Fibroblast of lung (primary cell): ENCODE data around the gene CFAP57. TPM values are rescaled to one million over a fixed set of nuclear protein-coding genes. Genes with fewer than 3 reads are reported as not detected.

Experiments used
- DNase-seq, 2 donors: peaks; one replicate each; pipeline versions ENCODE4 v3.0.0 to v3.0.0-alpha.2; 2010; ENCODE audit warnings: low read depth in 2 of 2
- H2AFZ ChIP-seq: 2 replicates; pipeline ENCODE4 v1.5.1; 2012; ENCODE audit warnings: low read length, control low read depth, inconsistent platforms
- H3K27ac ChIP-seq: 2 replicates; pipeline ENCODE4 v1.5.1; 2011; ENCODE audit warnings: low read length, control low read depth; ENCODE audit not compliant: insufficient read depth
- H3K27me3 ChIP-seq: 2 replicates; pipeline ENCODE4 v1.5.1; 2011; ENCODE audit warnings: mild to moderate bottlenecking, low read length; ENCODE audit not compliant: control insufficient read depth, insufficient read depth
- H3K36me3 ChIP-seq: 2 replicates; pipeline ENCODE4 v1.5.1; 2011; ENCODE audit warnings: low read length; ENCODE audit not compliant: control insufficient read depth, insufficient read depth
- H3K4me1 ChIP-seq: 2 replicates; pipeline ENCODE4 v1.5.1; 2011; ENCODE audit warnings: low read length; ENCODE audit not compliant: control insufficient read depth, insufficient read depth; ENCODE audit errors: extremely low read depth
- H3K4me2 ChIP-seq: 2 replicates; pipeline ENCODE4 v1.5.1; 2011; ENCODE audit warnings: low read length, control low read depth; ENCODE audit not compliant: insufficient read depth; ENCODE audit errors: extremely low read depth
- H3K4me3 ChIP-seq, 4 experiments: fragments of 200-600 bp in 1 of 4; sonication (generic) in 1 of 4; replicated peaks in 1 of 4; 2 replicates each; pipeline ENCODE4 v1.5.1; 2011 to 2016; ENCODE audit warnings: low read length in 4 of 4, low read depth in 3 of 4, mild to moderate bottlenecking in 3 of 4, control low read depth in 2 of 4, inconsistent platforms in 1 of 4, mixed read lengths in 1 of 4; ENCODE audit not compliant: insufficient read depth in 1 of 4; ENCODE audit errors: control extremely low read depth in 1 of 4
- H3K79me2 ChIP-seq: 2 replicates; pipeline ENCODE4 v1.5.1; 2012; ENCODE audit warnings: mild to moderate bottlenecking, low read length, inconsistent platforms; ENCODE audit not compliant: control insufficient read depth, insufficient read depth
- H3K9ac ChIP-seq: 2 replicates; pipeline ENCODE4 v1.5.1; 2011; ENCODE audit warnings: mild to moderate bottlenecking, low read length, control low read depth; ENCODE audit not compliant: insufficient read depth
- H3K9me3 ChIP-seq: 2 replicates; pipeline ENCODE4 v1.5.1; 2012; ENCODE audit warnings: low read depth, low read length; ENCODE audit not compliant: control insufficient read depth, insufficient read depth
- H4K20me1 ChIP-seq: 2 replicates; pipeline ENCODE4 v1.5.1; 2011; ENCODE audit warnings: low read length; ENCODE audit not compliant: control insufficient read depth, insufficient read depth; ENCODE audit errors: extremely low read depth
- CTCF ChIP-seq, 2 donors: IDR thresholded peaks in 1 of 2; conservative IDR thresholded peaks in 1 of 2; 1 replicate in 1 of 2; 2 replicates in 1 of 2; pipeline ENCODE4 v1.5.1; 2011 to 2012; ENCODE audit warnings: low read length in 2 of 2, control low read depth in 1 of 2, inconsistent platforms in 1 of 2, low read depth in 1 of 2, mild to moderate bottlenecking in 1 of 2
- EZH2 ChIP-seq: IDR thresholded peaks from 2 replicates; pipeline ENCODE4 v1.5.1; 2012; ENCODE audit warnings: low read length, control low read depth, mild to moderate bottlenecking; ENCODE audit errors: missing control alignments
- polyA plus RNA-seq, 2 donors: library from polyadenylated mRNA; depleted of rRNA in 1 of 2; stranded (reverse) in 1 of 2; unstranded in 1 of 2; fragments of >200 nt; gene quantifications; 2 replicates each; pipeline ENCODE4 v1.2.1, GENCODE V29; 2011 to 2012; ENCODE audit warnings: missing spikeins in 1 of 2
- total RNA-seq: library from RNA; depleted of rRNA; stranded (reverse); fragments of >200 nt; gene quantifications from 2 replicates; pipeline ENCODE4 v1.2.1, GENCODE V29; 2014

CFAP57 gene
- total and polyA plus RNA-seq, 2 donors (not counting 1 experiment from before 2014, with no cell fraction given) = 0.17 to 0.22 TPM

GRCh38 chr1:43267818-43268425 is 95.8 kb downstream of the CFAP57 start:
- TF ChIP-seq EZH2 (no peak), CTCF (conservative IDR thresholded peaks at IDR 0.05 in 1 of 2, IDR thresholded peaks at IDR 0.05 in 1 of 2; ENCODE audit: low read depth in 1 of 2, low read length in 2 of 2) (no peak)
- DNase-seq = no peak
- Histone ChIP-seq H3K36me3 (no peaks in the 10 kb centered on the region), H3K4me3 (no peak overlapping the region), H3K27me3 (peaks cover 11% of the 10 kb centered on the region), H2AFZ (no peak overlapping the region), H3K27ac (no peak overlapping the region), H3K79me2 (no peaks in the 10 kb centered on the region), H3K4me2 (no peak overlapping the region), H3K4me1 (no peaks in the 10 kb centered on the region), H3K9ac (no peak overlapping the region), H3K9me3 (no peaks in the 10 kb centered on the region), H4K20me1 (no peaks in the 10 kb centered on the region)

DNA sequence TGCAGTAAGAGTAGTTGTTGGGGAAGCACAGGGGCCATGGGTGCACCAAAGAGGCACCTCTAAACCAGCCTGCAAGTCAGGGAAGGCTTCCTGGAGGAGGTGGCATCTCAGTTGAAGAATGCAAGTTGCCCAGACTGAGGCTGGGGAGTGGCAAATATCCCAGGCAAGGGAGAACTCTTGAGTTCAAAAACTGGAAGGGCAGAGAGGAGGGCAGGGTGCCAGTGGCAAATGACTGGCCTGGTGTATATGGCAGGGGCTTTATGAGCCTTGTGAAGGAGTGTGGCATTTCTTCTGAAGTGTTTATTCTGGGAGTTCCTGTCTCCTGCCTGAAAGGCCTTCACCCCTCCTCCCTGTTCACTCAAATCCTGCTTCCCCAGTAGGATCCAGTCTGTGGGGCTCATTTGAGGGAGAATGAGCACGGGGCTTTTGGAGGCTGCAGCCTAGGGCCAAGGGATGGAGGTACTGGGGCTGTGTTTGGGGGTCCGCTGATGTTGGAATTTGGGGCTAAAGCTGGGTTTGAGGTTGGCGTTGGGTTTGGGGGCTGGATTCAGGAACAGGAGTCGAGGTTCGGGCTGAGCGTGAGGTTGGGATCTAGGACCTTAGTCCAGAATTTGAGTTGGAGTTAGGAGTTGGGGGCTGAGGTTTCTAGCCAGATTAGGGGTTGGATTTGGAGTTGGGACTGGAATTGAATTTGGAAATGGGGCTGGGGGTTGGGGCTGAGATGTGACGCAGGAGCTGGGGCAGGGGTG is 97.7 kb downstream of the CFAP57 start, which contains the start of gene TMEM125:
TMEM125 (plus strand) TSS at position 357 of the 749 bp plus-strand sequence. CDS start 2,740 bp downstream, outside the sequence.
- Histone ChIP-seq H3K4me1 (no peaks in the 10 kb centered on the region), H3K27ac (no peak within 1 kb of the TSS), H4K20me1 (no peaks in the 10 kb centered on the region), H3K4me3 (no peak within 1 kb of the TSS), H3K27me3 (peaks cover 11% of the 10 kb centered on the region), H3K4me2 (no peak within 1 kb of the TSS), H2AFZ (no peak within 1 kb of the TSS), H3K36me3 (no peaks in the 10 kb centered on the region), H3K9ac (no peak within 1 kb of the TSS), H3K9me3 (no peaks in the 10 kb centered on the region), H3K79me2 (no peaks in the 10 kb centered on the region)
- TF ChIP-seq CTCF (conservative IDR thresholded peaks at IDR 0.05 in 1 of 2, IDR thresholded peaks at IDR 0.05 in 1 of 2; ENCODE audit: low read depth in 1 of 2, low read length in 2 of 2) (no peak), EZH2 (no peak)
- no peak for DNase-seq

DNA sequence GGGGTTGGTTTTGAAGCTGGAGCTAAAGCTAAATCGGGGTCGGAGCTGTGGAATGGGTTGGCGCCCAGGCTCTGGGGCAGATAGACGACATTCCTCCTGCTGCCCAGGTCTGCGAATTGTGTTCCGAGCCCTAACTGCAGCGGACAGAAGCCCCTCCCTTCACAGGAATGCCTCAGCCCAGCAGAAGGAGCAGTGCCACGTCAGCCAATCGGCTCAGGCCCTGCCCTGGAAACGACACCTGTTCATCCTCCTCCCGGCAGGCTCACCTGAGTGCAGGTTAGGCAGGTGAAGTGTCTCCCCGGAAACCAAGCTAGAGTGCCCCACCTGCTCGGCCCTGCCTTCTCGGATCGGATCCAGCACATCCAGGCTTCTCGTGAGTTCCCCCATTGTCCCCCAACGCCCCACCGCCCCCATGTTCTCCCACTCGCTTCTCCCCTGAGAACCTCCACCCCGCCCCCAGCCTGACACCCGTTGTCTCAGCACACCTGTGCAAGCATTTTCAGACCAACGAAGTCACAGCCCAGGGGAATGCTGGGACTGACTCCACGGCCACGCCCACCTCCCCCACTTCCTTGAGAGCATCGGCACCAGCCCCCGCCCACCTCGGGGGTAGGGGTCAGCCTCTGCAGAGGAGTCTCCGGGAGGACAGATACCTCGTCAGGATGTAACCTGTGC is 98.4 kb downstream of the CFAP57 start:
- no peaks in the 10 kb centered on the region for H3K36me3 ChIP-seq
- no peak overlapping the region for H2AFZ ChIP-seq
- H3K4me2 ChIP-seq = no peak overlapping the region
- no peak overlapping the region for H3K27ac ChIP-seq
- H3K4me1 ChIP-seq = no peaks in the 10 kb centered on the region
- no peaks in the 10 kb centered on the region for H3K9me3 ChIP-seq
- TF ChIP-seq EZH2 (no peak), CTCF (conservative IDR thresholded peaks at IDR 0.05 in 1 of 2, IDR thresholded peaks at IDR 0.05 in 1 of 2; ENCODE audit: low read depth in 1 of 2, low read length in 2 of 2) (no peak)
- DNase-seq = peak in 1 of 2 donors; percentile 30
- H4K20me1 ChIP-seq = no peaks in the 10 kb centered on the region
- no peaks in the 10 kb centered on the region for H3K79me2 ChIP-seq
- no peak overlapping the region for H3K4me3 ChIP-seq
- H3K9ac ChIP-seq = no peak overlapping the region
- H3K27me3 ChIP-seq = peaks cover 11% of the 10 kb centered on the region
